Lower leg skin (tissue), 3 donors: ENCODE measurements around the gene BUD31.

ENCODE experiments used
- CTCF ChIP-seq, 3 donors: fragments of 450-650 bp; IDR thresholded peaks; one replicate each; pipeline ENCODE4 v1.5.1; 2016; ENCODE audit warnings: antibody characterized with exemption in 3 of 3, mild to moderate bottlenecking in 3 of 3, moderate library complexity in 2 of 3
- POLR2A ChIP-seq, 2 donors: fragments of 450-650 bp; IDR thresholded peaks; one replicate each; pipeline ENCODE4 v1.6.1; 2016 to 2017; ENCODE audit warnings: antibody characterized with exemption in 2 of 2, mild to moderate bottlenecking in 1 of 2, moderate library complexity in 1 of 2

GRCh38 chr7:99373091-99374066 lies 35.4 kb upstream of the BUD31 start:
- TF ChIP-seq CTCF (IDR thresholded peaks at IDR 0.05) = no peak
- TF ChIP-seq POLR2A (IDR thresholded peaks at IDR 0.05) = no peak
